DOHH2 (cell line): ENCODE measurements around the gene CFAP157.

Source experiments
- H3F3A ChIP-seq: fragments of 200-600 bp; sonication (generic), shearing (Covaris generic); 2 replicates; pipeline ENCODE4 v1.6.0; 2016; ENCODE audit warnings: antibody characterized with exemption, mild to moderate bottlenecking; ENCODE audit not compliant: control insufficient read depth, insufficient read depth
- H3K27ac ChIP-seq: fragments of 200-600 bp; sonication (generic); 2 replicates; pipeline ENCODE4 v1.5.1; 2014; ENCODE audit warnings: low read depth, mild to moderate bottlenecking, low read length, moderate library complexity
- H3K27me3 ChIP-seq: fragments of 200-600 bp; sonication (generic); 2 replicates; pipeline ENCODE4 v1.6.1; 2014; ENCODE audit warnings: mild to moderate bottlenecking, low read length, mixed read lengths; ENCODE audit not compliant: control insufficient read depth
- H3K36me3 ChIP-seq: fragments of 200-600 bp; sonication (generic); 2 replicates; pipeline ENCODE4 v1.6.1; 2014; ENCODE audit warnings: mild to moderate bottlenecking, low read length, moderate library complexity, mixed read lengths; ENCODE audit not compliant: control insufficient read depth
- H3K4me1 ChIP-seq: fragments of 200-600 bp; sonication (generic); 2 replicates; pipeline ENCODE4 v1.6.1; 2014; ENCODE audit warnings: mild to moderate bottlenecking, low read length, mixed read lengths; ENCODE audit not compliant: control insufficient read depth
- H3K4me2 ChIP-seq: fragments of 200-600 bp; sonication (generic); 2 replicates; pipeline ENCODE4 v1.6.0; 2014; ENCODE audit warnings: mild to moderate bottlenecking, low read length, moderate library complexity
- H3K4me3 ChIP-seq: fragments of 200-600 bp; sonication (generic); 2 replicates; pipeline ENCODE4 v1.5.1; 2014; ENCODE audit warnings: mild to moderate bottlenecking, low read length, mixed read lengths
- H3K79me2 ChIP-seq: fragments of 200-600 bp; sonication (generic); 2 replicates; pipeline ENCODE4 v1.6.1; 2014; ENCODE audit warnings: mild to moderate bottlenecking, low read length, mixed read lengths; ENCODE audit not compliant: control insufficient read depth
- H3K9me2 ChIP-seq: fragments of 200-600 bp; sonication (generic); replicated peaks from 2 replicates; pipeline ENCODE4 v1.6.1; 2014; ENCODE audit warnings: mild to moderate bottlenecking, low read length, mixed read lengths; ENCODE audit not compliant: control insufficient read depth
- H3K9me3 ChIP-seq: fragments of 200-600 bp; sonication (generic); 2 replicates; pipeline ENCODE4 v1.6.1; 2014; ENCODE audit warnings: antibody characterized with exemption, low read length, mixed read lengths; ENCODE audit not compliant: control insufficient read depth, insufficient read depth
- H4K20me1 ChIP-seq: fragments of 200-600 bp; sonication (generic); 2 replicates; pipeline ENCODE4 v1.6.0; 2014; ENCODE audit warnings: low read depth, mild to moderate bottlenecking, antibody characterized with exemption, low read length, moderate library complexity; ENCODE audit not compliant: control insufficient read depth, insufficient read depth
- CTCF ChIP-seq: fragments of 200-600 bp; sonication (generic); IDR thresholded peaks from one replicate; pipeline ENCODE4 v1.5.1; 2014; ENCODE audit warnings: antibody characterized with exemption, mild to moderate bottlenecking, low read depth, low read length; ENCODE audit not compliant: poor library complexity, severe bottlenecking
- EZH2phosphoT487 ChIP-seq: fragments of 200-600 bp; sonication (generic); IDR thresholded peaks from 2 replicates; pipeline ENCODE4 v1.6.1; 2017; ENCODE audit warnings: borderline replicate concordance, mild to moderate bottlenecking, antibody characterized with exemption, low read length, moderate library complexity, mixed read lengths

The CFAP157 gene

GRCh38 chr9:127689329-127690000, 17.3 kb upstream of the CFAP157 start:
- Histone ChIP-seq H3K9me2 (no peaks in the 10 kb centered on the region), H3K4me1 (no peaks in the 10 kb centered on the region), H3K4me2 (no peak overlapping the region), H3K36me3 (no peaks in the 10 kb centered on the region), H3K79me2 (no peaks in the 10 kb centered on the region), H3K27me3 (no peaks in the 10 kb centered on the region), H3K9me3 (no peaks in the 10 kb centered on the region), H3K27ac (no peak overlapping the region), H3K4me3 (no peak overlapping the region), H3F3A (no peaks in the 10 kb centered on the region), H4K20me1 (no peaks in the 10 kb centered on the region)
- TF ChIP-seq CTCF (no peak), EZH2phosphoT487 (no peak)

GRCh38 chr9:127690735-127691134, 16.1 kb upstream of the CFAP157 start:
- no peaks in the 10 kb centered on the region for H3K9me2 ChIP-seq
- TF ChIP-seq EZH2phosphoT487: no peak
- no peaks in the 10 kb centered on the region for H3K4me1 ChIP-seq
- no peaks in the 10 kb centered on the region for H4K20me1 ChIP-seq
- H3K27me3 ChIP-seq: no peaks in the 10 kb centered on the region
- no peaks in the 10 kb centered on the region for H3K36me3 ChIP-seq
- H3K4me2 ChIP-seq: no peak overlapping the region
- no peaks in the 10 kb centered on the region for H3K9me3 ChIP-seq
- no peaks in the 10 kb centered on the region for H3F3A ChIP-seq
- H3K27ac ChIP-seq: no peak overlapping the region
- no peak overlapping the region for H3K4me3 ChIP-seq
- no peaks in the 10 kb centered on the region for H3K79me2 ChIP-seq

GRCh38 chr9:127692071-127692470, 14.7 kb upstream of the CFAP157 start:
- H4K20me1 ChIP-seq: no peaks in the 10 kb centered on the region
- no peaks in the 10 kb centered on the region for H3K79me2 ChIP-seq
- no peak overlapping the region for H3K27ac ChIP-seq
- H3K9me2 ChIP-seq: no peaks in the 10 kb centered on the region
- no peak for TF ChIP-seq CTCF
- TF ChIP-seq EZH2phosphoT487: no peak
- H3K9me3 ChIP-seq: no peaks in the 10 kb centered on the region
- H3K36me3 ChIP-seq: no peaks in the 10 kb centered on the region
- H3K4me1 ChIP-seq: no peaks in the 10 kb centered on the region
- no peak overlapping the region for H3K4me2 ChIP-seq
- H3K4me3 ChIP-seq: no peak overlapping the region
- no peaks in the 10 kb centered on the region for H3K27me3 ChIP-seq
- no peaks in the 10 kb centered on the region for H3F3A ChIP-seq

GRCh38 chr9:127693143-127693542, 13.6 kb upstream of the CFAP157 start:
- H3K27ac ChIP-seq: no peak overlapping the region
- H3F3A ChIP-seq: no peaks in the 10 kb centered on the region
- no peaks in the 10 kb centered on the region for H3K4me1 ChIP-seq
- no peaks in the 10 kb centered on the region for H4K20me1 ChIP-seq
- H3K27me3 ChIP-seq: no peaks in the 10 kb centered on the region
- no peaks in the 10 kb centered on the region for H3K9me3 ChIP-seq
- H3K36me3 ChIP-seq: no peaks in the 10 kb centered on the region
- no peak overlapping the region for H3K4me3 ChIP-seq
- no peaks in the 10 kb centered on the region for H3K9me2 ChIP-seq
- no peaks in the 10 kb centered on the region for H3K79me2 ChIP-seq
- no peak for TF ChIP-seq CTCF
- no peak overlapping the region for H3K4me2 ChIP-seq
